ENCODE data around the gene EXOC3.
"Not testable (repeated sequence)": the region's sequence is repeated elsewhere in the genome, so short reads cannot be mapped to it uniquely, and the experiment has no call there.

EXOC3 gene

GRCh38 chr5:442335-443238 is at the start of gene EXOC3:
Gene EXOC3 (plus strand): TSS chr5:443176. CDS start chr5:446206, 3,030 bp downstream.
- peak; percentile 79 for DNase-seq (ENCODE audit: low spot score)

- DNase-seq (ENCODE audit: low spot score), result no peak
These were observed 49.1 kb upstream of the EXOC3 start for GRCh38 chr5:393846-394275.

- DNase-seq (ENCODE audit: low spot score), result no peak
These were observed 48.3 kb upstream of the EXOC3 start for GRCh38 chr5:394671-395155.

- peak; percentile 54 for DNase-seq (ENCODE audit: low spot score)
These were observed 47.6 kb upstream of the EXOC3 start for GRCh38 chr5:395156-395920.

GRCh38 chr5:395921-396530 is 47.0 kb upstream of the EXOC3 start:
- no peak for DNase-seq (ENCODE audit: low spot score)

- DNase-seq (ENCODE audit: low spot score), result no peak
These were observed 46.4 kb upstream of the EXOC3 start for GRCh38 chr5:396531-396961.

DNA sequence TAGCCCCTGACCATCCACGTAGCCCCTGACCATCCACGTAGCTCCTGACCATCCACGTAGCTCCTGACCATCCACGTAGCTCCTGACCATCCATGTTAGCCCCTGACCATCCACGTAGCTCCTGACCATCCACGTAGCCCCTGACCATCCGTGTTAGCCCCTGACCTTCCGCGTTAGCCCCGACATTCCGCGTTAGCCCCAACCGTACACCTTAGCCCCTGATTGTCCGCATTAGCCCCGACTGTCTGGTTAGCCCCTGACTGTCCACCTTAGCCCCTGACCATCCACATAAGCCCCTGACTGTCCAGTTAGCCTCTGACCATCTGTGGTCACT is 44.9 kb upstream of the EXOC3 start:
- not testable (repeated sequence) for DNase-seq (ENCODE audit: low spot score)

GRCh38 chr5:398475-399295 is 44.3 kb upstream of the EXOC3 start:
- no peak for DNase-seq (ENCODE audit: low spot score)

DNA sequence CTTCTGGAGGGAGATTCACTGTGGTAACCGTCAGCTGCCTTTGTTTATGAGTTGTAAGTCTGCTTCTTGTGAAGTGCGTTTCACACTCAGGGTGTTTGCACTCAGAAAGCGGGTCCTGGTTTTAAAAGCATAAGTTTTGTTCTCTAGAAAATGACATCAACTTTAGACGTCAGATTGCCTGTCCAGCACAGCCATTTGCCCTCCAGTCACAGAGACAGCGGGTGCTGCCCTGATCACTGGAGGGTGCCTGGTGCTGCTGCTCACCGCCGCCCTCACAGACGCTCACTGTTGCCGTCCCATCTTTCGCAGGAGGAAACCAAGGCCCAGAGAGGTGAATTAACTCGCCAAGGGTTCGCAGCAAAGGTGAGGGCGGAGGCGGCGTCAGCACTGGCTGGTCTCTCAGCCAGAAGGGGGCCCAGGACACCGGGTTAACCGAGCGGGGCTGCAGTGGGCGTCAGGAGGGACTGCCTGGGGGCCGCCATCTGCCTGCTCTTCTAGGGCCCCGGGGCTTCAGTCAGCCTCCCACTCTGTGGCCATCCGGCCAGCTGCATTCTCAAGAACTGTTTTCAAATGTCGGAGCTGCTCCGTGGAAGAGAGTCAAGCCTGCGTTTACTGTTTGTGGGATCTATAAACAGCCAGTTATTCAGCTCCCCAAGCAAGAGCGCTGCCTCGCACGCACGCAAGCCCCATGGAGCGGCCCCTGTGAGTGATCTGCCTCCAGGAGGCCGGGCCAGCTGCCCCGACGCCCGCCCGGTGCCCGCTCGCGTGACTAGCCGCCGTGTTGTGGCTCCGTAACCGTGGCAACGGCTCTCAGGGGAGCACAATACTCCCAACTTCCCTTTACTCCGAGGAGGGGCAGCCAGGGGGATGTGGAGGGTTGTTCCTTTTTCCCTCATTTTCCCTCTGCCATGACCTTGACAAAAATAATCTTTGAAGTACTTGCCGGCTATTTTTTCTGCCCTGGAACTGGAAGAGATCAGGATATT is 43.4 kb upstream of the EXOC3 start:
- peak; percentile 86 for DNase-seq (ENCODE audit: low spot score)

DNA sequence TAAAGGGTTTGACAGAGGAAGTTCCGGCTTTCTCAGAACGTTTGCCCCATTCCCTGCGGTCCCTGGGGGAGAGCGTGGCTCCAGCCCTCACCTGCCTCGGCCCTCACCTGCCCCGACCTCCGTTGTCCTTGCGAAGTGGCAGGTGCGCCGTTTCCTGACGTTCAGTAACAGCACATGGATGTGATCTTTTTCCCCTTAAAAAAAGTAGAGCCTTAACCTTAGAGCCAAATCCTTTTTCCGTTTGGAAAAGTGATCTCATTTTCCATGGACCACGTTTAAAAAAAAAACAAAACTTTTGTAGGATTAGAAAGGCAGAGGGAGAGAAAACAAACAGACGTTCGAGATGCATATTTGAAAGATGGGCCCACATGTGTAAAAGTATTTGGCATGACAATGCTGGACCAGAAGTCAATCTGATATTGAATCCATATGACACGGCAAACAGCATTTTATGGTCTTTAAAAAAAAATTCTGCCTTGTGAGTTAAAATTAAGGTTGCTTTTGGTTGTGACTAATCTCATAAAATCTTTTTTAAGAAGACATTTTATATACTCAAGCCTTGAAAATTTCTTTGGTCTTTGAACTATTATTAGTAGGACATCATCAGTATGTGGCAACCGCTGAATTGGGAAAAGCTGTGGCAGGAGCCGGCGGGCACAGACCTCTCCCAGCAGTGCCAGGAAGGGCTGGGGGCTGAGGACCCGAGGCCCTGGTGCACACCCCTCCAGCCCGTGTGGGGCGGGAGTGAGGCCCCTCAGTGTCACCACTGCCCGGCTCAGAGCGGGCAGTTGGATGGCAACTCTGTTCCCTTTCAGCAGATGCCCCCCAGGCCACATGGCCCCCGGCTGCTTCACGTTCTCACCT is 42.5 kb upstream of the EXOC3 start:
- no peak for DNase-seq (ENCODE audit: low spot score)

- DNase-seq (ENCODE audit: low spot score), result no peak
These were observed 41.6 kb upstream of the EXOC3 start for GRCh38 chr5:401146-402034.

DNA sequence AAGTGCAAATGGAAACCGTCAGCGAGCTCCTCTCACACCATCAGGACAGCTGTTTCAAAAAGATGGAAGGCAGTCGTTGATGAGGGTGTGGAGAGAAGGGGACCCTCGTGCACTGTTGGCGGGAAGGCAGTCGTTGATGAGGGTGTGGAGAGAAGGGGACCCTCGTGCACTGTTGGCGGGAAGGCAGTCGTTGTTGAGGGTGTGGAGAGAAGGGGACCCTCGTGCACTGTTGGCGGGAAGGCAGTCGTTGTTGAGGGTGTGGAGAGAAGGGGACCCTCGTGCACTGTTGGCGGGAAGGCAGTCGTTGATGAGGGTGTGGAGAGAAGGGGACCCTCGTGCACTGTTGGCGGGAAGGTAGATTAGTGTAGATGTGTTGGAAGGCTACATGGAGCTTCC is 40.8 kb upstream of the EXOC3 start:
- DNase-seq (ENCODE audit: low spot score), result not testable (repeated sequence)

DNA sequence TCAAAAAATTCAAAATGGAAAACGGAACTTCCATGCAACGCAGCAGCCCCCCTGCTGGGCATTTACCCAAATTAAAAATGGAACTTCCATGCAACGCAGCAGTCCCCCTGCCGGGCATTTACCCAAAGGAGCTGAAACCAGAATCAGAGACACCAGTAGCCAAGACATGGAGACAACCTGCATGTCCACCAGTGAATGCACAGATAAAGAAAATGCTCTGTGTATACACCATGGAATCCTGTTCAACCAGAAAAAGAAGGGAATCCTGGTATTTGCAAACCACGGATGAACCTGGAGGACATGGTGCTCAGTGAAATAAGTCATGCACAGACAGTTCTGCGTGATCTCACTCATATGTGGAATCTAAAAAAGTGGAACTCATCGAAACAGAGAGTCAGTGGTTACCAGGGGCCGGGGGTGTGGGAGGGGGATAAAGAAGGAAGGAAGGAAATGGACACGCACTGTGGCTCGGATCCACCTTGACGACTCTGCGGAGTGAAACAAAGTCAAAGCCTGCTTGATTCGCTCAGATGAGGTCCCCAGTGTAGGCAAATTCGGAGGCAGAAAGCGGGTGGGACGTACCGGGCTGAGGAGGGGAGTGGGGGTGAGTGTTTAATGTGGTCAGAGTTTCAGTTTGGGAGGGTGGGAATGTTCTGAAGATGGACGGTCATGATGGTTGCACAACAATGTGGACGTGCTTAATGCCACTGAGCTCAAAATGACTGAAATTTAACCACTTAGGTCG is 40.2 kb upstream of the EXOC3 start:
- no peak for DNase-seq (ENCODE audit: low spot score)

DNA sequence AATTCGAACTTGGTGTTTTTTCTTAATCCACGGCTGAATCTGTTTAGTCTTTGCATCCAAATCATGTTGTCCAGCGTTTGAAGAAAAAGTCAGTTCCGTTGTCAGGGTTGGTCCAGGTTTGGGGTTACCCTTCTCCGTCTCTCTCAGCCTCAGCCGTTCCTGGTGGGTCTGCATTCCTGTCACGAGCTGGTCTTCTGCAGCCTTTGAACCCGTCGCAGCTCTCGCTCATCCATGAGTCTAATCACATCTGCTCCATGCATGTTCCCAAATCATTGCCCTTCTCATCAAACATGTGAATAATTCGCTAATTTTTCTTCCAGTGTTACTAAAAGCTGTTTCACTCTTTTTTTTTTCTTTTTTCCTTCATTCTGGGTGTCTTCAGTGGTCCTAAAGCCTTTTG is 39.0 kb upstream of the EXOC3 start:
- DNase-seq (ENCODE audit: low spot score), result no peak

GRCh38 chr5:404666-405241 is 38.2 kb upstream of the EXOC3 start:
- no peak for DNase-seq (ENCODE audit: low spot score)

GRCh38 chr5:405421-405820 is 37.6 kb upstream of the EXOC3 start:
- DNase-seq (ENCODE audit: low spot score), result no peak

DNA sequence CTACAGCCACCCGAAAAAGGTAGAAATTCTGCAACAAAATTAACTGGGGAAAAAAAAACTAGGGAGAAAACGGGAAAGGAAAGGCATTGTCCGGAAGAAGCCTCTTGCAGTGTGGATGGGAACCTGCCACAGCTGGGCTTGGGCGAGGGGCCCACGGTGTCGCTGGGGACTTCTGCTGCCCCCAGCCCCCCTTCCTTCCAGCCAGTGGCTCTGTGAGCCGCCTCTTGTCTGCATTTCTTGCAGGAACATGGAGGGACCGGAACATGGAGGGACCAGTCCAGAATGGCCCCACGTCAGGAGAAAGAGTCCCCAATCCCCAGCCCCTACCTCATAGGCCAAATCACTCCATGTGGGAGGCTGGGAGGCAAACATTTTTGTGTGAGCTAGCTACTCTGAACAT is 36.9 kb upstream of the EXOC3 start:
- DNase-seq (ENCODE audit: low spot score), result no peak
